Neural cell (in vitro differentiated cells): ENCODE measurements around the gene GTF3C2. TPM values are rescaled to one million over a fixed set of nuclear protein-coding genes. Genes with fewer than 3 reads are reported as not detected.

Source experiments
- H2AFZ ChIP-seq: fragments of 200-600, 300-800 bp; sonication (generic), shearing (Covaris generic); 2 replicates; pipeline ENCODE4 v1.6.0; 2014; ENCODE audit warnings: low read depth, mild to moderate bottlenecking, antibody characterized with exemption, low read length, moderate library complexity
- H3F3A ChIP-seq: fragments of 200-600 bp; shearing (Covaris generic); 2 replicates; pipeline ENCODE4 v1.6.1; 2016; ENCODE audit warnings: mild to moderate bottlenecking, moderate library complexity, mixed read lengths, antibody characterized with exemption, low read length; ENCODE audit not compliant: insufficient read depth, poor library complexity, severe bottlenecking
- H3K27ac ChIP-seq: fragments of 200-600, 300-800 bp; sonication (generic), shearing (Covaris generic); 2 replicates; pipeline ENCODE4 v1.5.1; 2014; ENCODE audit warnings: mild to moderate bottlenecking, low read length, moderate library complexity
- H3K27me3 ChIP-seq: fragments of 300-800, 200-600 bp; sonication (generic), shearing (Covaris generic); 2 replicates; pipeline ENCODE4 v1.6.0; 2014; ENCODE audit warnings: mild to moderate bottlenecking, low read depth, low read length, moderate library complexity; ENCODE audit not compliant: insufficient read depth
- H3K36me3 ChIP-seq: fragments of 300-800, 200-600 bp; sonication (generic), shearing (Covaris generic); 2 replicates; pipeline ENCODE4 v1.5.1; 2014; ENCODE audit warnings: mild to moderate bottlenecking, antibody characterized with exemption, low read length, moderate library complexity; ENCODE audit not compliant: insufficient read depth
- H3K4me2 ChIP-seq: fragments of 300-800, 200-600 bp; sonication (generic), shearing (Covaris generic); 2 replicates; pipeline ENCODE4 v1.6.0; 2014; ENCODE audit warnings: mild to moderate bottlenecking, low read length
- H3K4me3 ChIP-seq: fragments of 300-800, 200-600 bp; sonication (generic), shearing (Covaris generic); 2 replicates; pipeline ENCODE4 v1.5.1; 2014; ENCODE audit warnings: mild to moderate bottlenecking, low read length, moderate library complexity
- H3K79me2 ChIP-seq: fragments of 200-600 bp; shearing (Covaris generic); replicated peaks from 2 replicates; pipeline ENCODE4 v1.6.0; 2014; ENCODE audit warnings: mild to moderate bottlenecking, low read length, moderate library complexity; ENCODE audit not compliant: insufficient read depth
- H3K9ac ChIP-seq: fragments of 300-800, 200-600 bp; sonication (generic), shearing (Covaris generic); 2 replicates; pipeline ENCODE4 v1.6.1; 2016; ENCODE audit warnings: mild to moderate bottlenecking, low read length, mixed read lengths
- H3K9me2 ChIP-seq: fragments of 200-600 bp; shearing (Covaris generic); 2 replicates; pipeline ENCODE4 v1.6.1; 2016; ENCODE audit warnings: mild to moderate bottlenecking, low read length, mixed read lengths; ENCODE audit not compliant: insufficient read depth
- H3K9me3 ChIP-seq: fragments of 200-600, 300-800 bp; sonication (generic), shearing (Covaris generic); 2 replicates; pipeline ENCODE4 v1.6.1; 2016; ENCODE audit warnings: mild to moderate bottlenecking, mixed run types, low read length, moderate library complexity, mixed read lengths
- H4K20me1 ChIP-seq: fragments of 200-600 bp; shearing (Covaris generic); 2 replicates; pipeline ENCODE4 v1.6.1; 2016; ENCODE audit warnings: mild to moderate bottlenecking, mixed run types; ENCODE audit not compliant: insufficient read depth
- CTCF ChIP-seq: fragments of 450-650 bp; IDR thresholded peaks from 2 replicates; pipeline ENCODE4 v1.5.1; 2014; ENCODE audit warnings: antibody characterized with exemption, mild to moderate bottlenecking, moderate library complexity; ENCODE audit not compliant: poor library complexity, severe bottlenecking
- EP300 ChIP-seq: fragments of 450-650 bp; conservative IDR thresholded peaks from 2 replicates; pipeline ENCODE4 v1.6.1; 2014; ENCODE audit warnings: antibody characterized with exemption, mild to moderate bottlenecking, moderate library complexity; ENCODE audit not compliant: poor library complexity, severe bottlenecking
- EZH2 ChIP-seq: fragments of 200-600, 300-800 bp; shearing (Covaris generic), sonication (generic); IDR thresholded peaks from 2 replicates; pipeline ENCODE4 v1.6.1; 2014; ENCODE audit warnings: antibody characterized with exemption, low read length, borderline replicate concordance, mild to moderate bottlenecking; ENCODE audit not compliant: insufficient read depth, poor library complexity, severe bottlenecking
- MXI1 ChIP-seq: fragments of 450-650 bp; conservative IDR thresholded peaks from 2 replicates; pipeline ENCODE4 v1.6.1; 2014; ENCODE audit warnings: antibody characterized with exemption, mild to moderate bottlenecking; ENCODE audit not compliant: poor library complexity, severe bottlenecking
- POLR2AphosphoS5 ChIP-seq: IDR thresholded peaks from 2 replicates; pipeline ENCODE4 v1.6.1; 2012
- RAD21 ChIP-seq: fragments of 450-650 bp; conservative IDR thresholded peaks from 2 replicates; pipeline ENCODE4 v1.6.1; 2014; ENCODE audit warnings: antibody characterized with exemption, mild to moderate bottlenecking, moderate library complexity
- REST ChIP-seq: IDR thresholded peaks from 2 replicates; pipeline ENCODE4 v1.6.1; 2012; ENCODE audit warnings: borderline replicate concordance
- TAF1 ChIP-seq: IDR thresholded peaks from 2 replicates; pipeline ENCODE4 v1.6.1; 2012; ENCODE audit warnings: low read depth
- polyA plus RNA-seq: library from polyadenylated mRNA; depleted of rRNA; stranded (reverse); fragments of >200 nt; gene quantifications from 2 replicates; pipeline ENCODE4 v1.2.3, GENCODE V29; 2014

GTF3C2 gene
- polyA plus RNA-seq, 1 donor from 2014 or later: 27.8 TPM

DNA sequence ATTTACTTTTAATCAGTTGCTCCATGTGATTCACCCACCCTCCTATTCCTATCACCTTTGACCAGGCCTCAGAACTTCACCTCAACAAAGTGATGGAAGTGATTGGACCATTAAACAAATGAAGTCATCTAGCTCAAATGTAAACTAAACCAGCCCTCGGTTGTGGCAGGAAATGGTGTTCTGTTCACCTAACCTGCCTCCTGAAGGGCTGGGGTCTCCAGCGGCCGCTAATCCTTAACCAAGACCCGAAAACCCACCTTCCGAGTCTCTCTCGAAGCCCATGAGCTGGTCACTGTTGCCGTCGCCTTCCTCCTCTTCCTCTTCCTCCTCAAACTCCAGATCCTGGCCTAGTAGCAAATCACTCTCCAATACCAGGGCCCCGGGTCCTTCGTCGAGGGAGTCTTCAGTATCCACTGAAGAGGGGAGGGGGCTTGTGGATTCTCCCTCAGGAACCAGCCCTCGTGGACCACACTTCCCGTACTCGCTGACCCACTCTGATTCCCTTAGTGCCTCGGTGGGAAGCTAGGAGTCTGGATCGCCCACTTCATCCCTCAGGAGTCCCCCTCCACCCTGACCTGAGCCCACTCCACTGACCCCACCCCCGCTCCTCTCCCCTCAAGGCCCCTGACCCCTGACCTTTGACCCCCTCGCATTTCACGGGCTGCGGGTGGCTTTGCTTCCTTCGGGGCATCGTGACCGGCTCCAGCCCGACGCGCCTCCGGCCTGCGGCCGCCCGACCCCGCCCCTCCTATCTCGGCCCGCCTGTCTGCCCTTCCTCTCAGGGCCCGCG is 23.5 kb upstream of the GTF3C2 start:
- Histone ChIP-seq H3K4me2 (peak overlapping the region; percentile 91), H3K27ac (peak overlapping the region; percentile 69), H3K9me2 (no peaks in the 10 kb centered on the region), H3K9ac (peak overlapping the region; percentile 84), H4K20me1 (no peaks in the 10 kb centered on the region), H3F3A (no peaks in the 10 kb centered on the region), H3K27me3 (no peaks in the 10 kb centered on the region), H3K79me2 (peaks cover 12% of the 10 kb centered on the region), H3K9me3 (no peaks in the 10 kb centered on the region), H3K36me3 (no peaks in the 10 kb centered on the region), H3K4me3 (peak overlapping the region; percentile 72), H2AFZ (peak overlapping the region; percentile 42)
- TF ChIP-seq POLR2AphosphoS5: no peak
- TF ChIP-seq REST: no peak
- TF ChIP-seq EZH2: no peak
- no peak for TF ChIP-seq MXI1

DNA sequence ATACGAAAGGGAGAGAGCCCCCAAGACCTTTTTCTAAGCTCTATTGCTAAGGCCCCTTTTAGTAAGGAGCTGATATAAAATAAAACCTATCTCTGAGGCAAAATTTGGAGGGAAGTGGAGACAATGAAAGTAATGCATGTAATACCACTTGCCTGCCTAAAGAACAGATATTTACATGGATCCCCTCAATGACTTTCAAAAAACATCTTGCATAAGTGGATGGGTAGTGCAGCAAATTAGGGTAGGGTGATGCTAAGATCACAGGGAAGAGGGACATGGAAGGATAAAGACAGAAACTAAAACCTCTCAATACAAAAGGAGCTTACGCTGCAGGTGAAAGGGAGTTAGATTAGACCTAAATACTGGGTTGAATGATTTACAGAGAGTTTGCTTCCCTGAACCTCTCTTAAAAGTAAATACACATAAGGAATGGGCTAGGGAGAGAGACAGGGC is 22.8 kb upstream of the GTF3C2 start:
- H3K4me3 ChIP-seq: peak overlapping the region; percentile 72
- H3K9me3 ChIP-seq: no peaks in the 10 kb centered on the region
- H2AFZ ChIP-seq: no peak overlapping the region
- no peaks in the 10 kb centered on the region for H3K9me2 ChIP-seq
- peaks cover 12% of the 10 kb centered on the region for H3K79me2 ChIP-seq
- peak overlapping the region; percentile 84 for H3K9ac ChIP-seq
- peak overlapping the region; percentile 91 for H3K4me2 ChIP-seq
- H3K27me3 ChIP-seq: no peaks in the 10 kb centered on the region
- peak overlapping the region; percentile 69 for H3K27ac ChIP-seq
- no peaks in the 10 kb centered on the region for H3F3A ChIP-seq
- TF ChIP-seq TAF1 (no peak), CTCF (no peak), POLR2AphosphoS5 (no peak), MXI1 (no peak), RAD21 (no peak)
- no peaks in the 10 kb centered on the region for H3K36me3 ChIP-seq
- H4K20me1 ChIP-seq: no peaks in the 10 kb centered on the region

- Histone ChIP-seq H3K9me2 (no peaks in the 10 kb centered on the region), H2AFZ (no peak overlapping the region), H3K4me2 (peak overlapping the region; percentile 91), H4K20me1 (no peaks in the 10 kb centered on the region), H3K4me3 (peak overlapping the region; percentile 72), H3K9ac (peak overlapping the region; percentile 84), H3K27ac (no peak overlapping the region), H3K9me3 (no peaks in the 10 kb centered on the region), H3K27me3 (no peaks in the 10 kb centered on the region), H3K36me3 (no peaks in the 10 kb centered on the region), H3K79me2 (peaks cover 12% of the 10 kb centered on the region), H3F3A (no peaks in the 10 kb centered on the region)
- TF ChIP-seq EP300: no peak
- TF ChIP-seq TAF1: no peak
- no peak for TF ChIP-seq MXI1
- no peak for TF ChIP-seq POLR2AphosphoS5
Observed at GRCh38 chr2:27378809-27379290, 22.3 kb upstream of the GTF3C2 start.
